ENCODE results near the gene ZNF473.
"Not testable (repeated sequence)": the region's sequence is repeated elsewhere in the genome, so short reads cannot be mapped to it uniquely, and the experiment has no call there.

ZNF473 gene

GRCh38 chr19:50099696-50100095 lies 73.9 kb downstream of the ZNF473 start:
- not testable (repeated sequence) for DNase-seq (ENCODE audit: low read depth)

GRCh38 chr19:50100946-50101345 lies 75.1 kb downstream of the ZNF473 start:
- not testable (repeated sequence) for DNase-seq (ENCODE audit: low read depth)

All from stimulated activated CD4-positive, alpha-beta T cell treated with anti-CD3 and anti-CD28 coated beads, Interleukin-2, amount 100 ng/mL, for 4 hours (primary cell).